ENCODE results near the gene CEP290.

The CEP290 gene

DNA sequence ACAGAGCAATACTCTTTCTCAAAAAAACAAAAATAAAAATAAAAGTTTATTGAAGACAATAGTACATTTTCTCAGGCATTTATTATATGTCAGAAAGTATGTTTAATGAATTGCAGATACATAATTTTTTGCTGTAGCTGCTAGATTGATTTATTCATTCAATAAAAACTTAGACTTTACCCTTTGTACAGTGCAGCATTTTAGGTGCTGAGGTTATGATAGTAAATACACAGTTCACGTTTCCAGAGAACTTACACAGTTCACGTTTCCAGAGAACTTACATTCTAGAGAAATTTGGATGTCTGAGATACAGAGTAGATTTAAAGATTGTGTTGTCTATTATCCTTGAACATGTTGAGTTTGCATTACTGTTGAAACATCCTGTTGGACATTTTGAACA, 25.5 kb upstream of the CEP290 start:
- H3K36me3 Mint-ChIP-seq (ENCODE audit: low read depth) = peaks cover 54% of the 10 kb centered on the region
- H3K27ac Mint-ChIP-seq = no peak overlapping the region
- TF ChIP-seq, protein P1, sequence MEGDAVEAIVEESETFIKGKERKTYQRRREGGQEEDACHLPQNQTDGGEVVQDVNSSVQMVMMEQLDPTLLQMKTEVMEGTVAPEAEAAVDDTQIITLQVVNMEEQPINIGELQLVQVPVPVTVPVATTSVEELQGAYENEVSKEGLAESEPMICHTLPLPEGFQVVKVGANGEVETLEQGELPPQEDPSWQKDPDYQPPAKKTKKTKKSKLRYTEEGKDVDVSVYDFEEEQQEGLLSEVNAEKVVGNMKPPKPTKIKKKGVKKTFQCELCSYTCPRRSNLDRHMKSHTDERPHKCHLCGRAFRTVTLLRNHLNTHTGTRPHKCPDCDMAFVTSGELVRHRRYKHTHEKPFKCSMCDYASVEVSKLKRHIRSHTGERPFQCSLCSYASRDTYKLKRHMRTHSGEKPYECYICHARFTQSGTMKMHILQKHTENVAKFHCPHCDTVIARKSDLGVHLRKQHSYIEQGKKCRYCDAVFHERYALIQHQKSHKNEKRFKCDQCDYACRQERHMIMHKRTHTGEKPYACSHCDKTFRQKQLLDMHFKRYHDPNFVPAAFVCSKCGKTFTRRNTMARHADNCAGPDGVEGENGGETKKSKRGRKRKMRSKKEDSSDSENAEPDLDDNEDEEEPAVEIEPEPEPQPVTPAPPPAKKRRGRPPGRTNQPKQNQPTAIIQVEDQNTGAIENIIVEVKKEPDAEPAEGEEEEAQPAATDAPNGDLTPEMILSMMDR (IDR thresholded peaks at IDR 0.05) = no peak
- DNase-seq = no peak
- H3K27me3 Mint-ChIP-seq (ENCODE audit: low read depth, poor library complexity) = no peaks in the 10 kb centered on the region
- no peaks in the 10 kb centered on the region for H3K9me3 Mint-ChIP-seq
- H3K4me3 Mint-ChIP-seq = no peak overlapping the region
- no peaks in the 10 kb centered on the region for H3K4me1 Mint-ChIP-seq

- H3K27me3 Mint-ChIP-seq (ENCODE audit: low read depth, poor library complexity) = no peaks in the 10 kb centered on the region
- H3K36me3 Mint-ChIP-seq (ENCODE audit: low read depth) = peaks cover 58% of the 10 kb centered on the region
- no peaks in the 10 kb centered on the region for H3K9me3 Mint-ChIP-seq
- DNase-seq = no peak
- TF ChIP-seq, protein P1 (IDR thresholded peaks at IDR 0.05) = no peak
- no peak overlapping the region for H3K4me3 Mint-ChIP-seq
- no peak overlapping the region for H3K27ac Mint-ChIP-seq
- H3K4me1 Mint-ChIP-seq = no peaks in the 10 kb centered on the region
These were observed 24.3 kb upstream of the CEP290 start for GRCh38 chr12:88166179-88166578.

GRCh38 chr12:88163371-88163770, 21.5 kb upstream of the CEP290 start:
- Mint-ChIP-seq H3K36me3 (ENCODE audit: low read depth) (peaks cover 50% of the 10 kb centered on the region), H3K4me3 (no peak overlapping the region), H3K27ac (peak overlapping the region; percentile 50), H3K27me3 (ENCODE audit: low read depth, poor library complexity) (peaks cover 4% of the 10 kb centered on the region), H3K9me3 (no peaks in the 10 kb centered on the region), H3K4me1 (no peaks in the 10 kb centered on the region)
- TF ChIP-seq, protein P1 (IDR thresholded peaks at IDR 0.05) = no peak
- no peak for DNase-seq

- Mint-ChIP-seq H3K9me3 (no peaks in the 10 kb centered on the region), H3K4me1 (no peaks in the 10 kb centered on the region), H3K36me3 (ENCODE audit: low read depth) (peaks cover 12% of the 10 kb centered on the region), H3K27me3 (ENCODE audit: low read depth, poor library complexity) (peaks cover 4% of the 10 kb centered on the region), H3K4me3 (no peak overlapping the region), H3K27ac (peak overlapping the region; percentile 79)
- TF ChIP-seq, protein P1 (IDR thresholded peaks at IDR 0.05) = no peak
- no peak for DNase-seq
These were observed 14.3 kb upstream of the CEP290 start for GRCh38 chr12:88156075-88156654.

- Mint-ChIP-seq H3K36me3 (ENCODE audit: low read depth) (peaks cover 19% of the 10 kb centered on the region), H3K27ac (no peak overlapping the region), H3K4me3 (no peak overlapping the region), H3K9me3 (no peaks in the 10 kb centered on the region), H3K4me1 (no peaks in the 10 kb centered on the region), H3K27me3 (ENCODE audit: low read depth, poor library complexity) (peaks cover 4% of the 10 kb centered on the region)
- no peak for DNase-seq
- TF ChIP-seq, protein P1 (IDR thresholded peaks at IDR 0.05) = peak; percentile 19
These were observed 12.1 kb upstream of the CEP290 start for GRCh38 chr12:88153959-88154358.

- Mint-ChIP-seq H3K9me3 (no peaks in the 10 kb centered on the region), H3K27ac (peak overlapping the region; percentile 31), H3K27me3 (ENCODE audit: low read depth, poor library complexity) (no peaks in the 10 kb centered on the region), H3K4me1 (peaks cover 13% of the 10 kb centered on the region), H3K4me3 (no peak overlapping the region), H3K36me3 (ENCODE audit: low read depth) (peaks cover 10% of the 10 kb centered on the region)
- no peak for DNase-seq
- TF ChIP-seq, protein P1 (IDR thresholded peaks at IDR 0.05) = no peak
These were observed 8.2 kb upstream of the CEP290 start for GRCh38 chr12:88150063-88150462.
